ENCODE measurements around the gene SEL1L2.

SEL1L2 gene

GRCh38 chr20:13863244-13863643 lies 127.2 kb downstream of the SEL1L2 start:
- DNase-seq = no peak

GRCh38 chr20:13862245-13862644 lies 128.2 kb downstream of the SEL1L2 start:
- DNase-seq = no peak

- DNase-seq = no peak
Observed at GRCh38 chr20:13858871-13859270, 131.5 kb downstream of the SEL1L2 start.

DNA sequence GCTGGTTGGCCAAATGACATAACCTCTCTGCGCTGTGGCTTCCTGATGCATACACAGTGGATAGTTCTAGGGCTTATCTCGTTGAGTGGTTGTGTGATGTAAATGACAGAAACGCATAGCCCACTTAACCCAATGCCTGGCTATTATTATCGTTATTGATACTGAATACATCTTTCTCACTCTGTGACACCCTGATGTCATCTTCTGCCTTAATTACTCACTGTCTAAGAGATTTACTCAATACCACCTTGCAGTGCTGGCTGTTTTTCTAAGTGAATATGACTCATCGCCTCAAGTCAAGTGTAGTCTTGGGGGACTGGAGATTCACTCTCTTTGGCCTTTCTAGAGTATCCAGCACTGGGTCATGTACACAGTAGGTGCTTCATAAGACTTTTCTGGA lies 132.0 kb downstream of the SEL1L2 start:
- DNase-seq = no peak

- DNase-seq = no peak
Observed at GRCh38 chr20:13857961-13858360, 132.5 kb downstream of the SEL1L2 start.

DNA sequence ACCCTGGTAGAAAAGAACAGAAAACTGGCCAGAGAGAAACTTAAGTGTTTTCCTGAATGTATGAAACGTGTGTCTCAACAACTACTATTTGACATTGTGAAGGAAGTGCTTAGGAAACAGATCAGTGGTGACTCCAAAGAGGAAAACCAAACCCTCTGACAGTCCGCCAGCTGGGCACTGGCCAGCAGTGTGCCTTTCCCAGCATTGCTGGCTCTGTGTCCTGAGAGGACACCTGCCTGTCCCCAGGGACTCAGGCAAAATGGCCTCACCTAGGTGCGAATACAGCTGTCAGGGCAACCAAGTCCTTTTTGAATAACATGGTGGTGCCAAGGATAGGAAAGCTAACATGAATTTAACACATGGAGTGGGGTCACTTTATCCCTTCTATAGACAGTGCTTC lies 133.1 kb downstream of the SEL1L2 start:
- no peak for DNase-seq

GRCh38 chr20:13856354-13856753 lies 134.1 kb downstream of the SEL1L2 start:
- no peak for DNase-seq

DNA sequence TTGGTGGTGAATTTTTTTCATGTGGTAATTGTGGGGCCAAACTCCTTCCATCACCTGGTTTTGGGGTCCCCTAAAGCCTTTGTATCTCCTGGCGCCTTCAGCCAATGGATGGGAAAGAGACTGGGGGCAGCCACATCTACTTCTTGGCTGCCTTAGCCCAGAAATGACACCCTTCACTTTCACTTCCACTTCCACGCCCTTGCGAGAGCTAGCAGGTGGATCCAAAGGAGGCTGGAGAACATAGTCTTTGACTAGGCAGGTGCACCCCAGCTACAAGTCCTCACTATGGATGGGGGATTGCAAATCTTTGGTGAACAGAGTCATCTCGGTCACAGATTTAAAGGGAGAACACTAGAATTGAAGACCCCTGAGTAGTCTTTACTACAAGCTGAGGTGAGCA lies 134.8 kb downstream of the SEL1L2 start:
- no peak for DNase-seq

- no peak for DNase-seq
Observed at GRCh38 chr20:13852306-13852705, 138.1 kb downstream of the SEL1L2 start.

- no peak for DNase-seq
Observed at GRCh38 chr20:13851279-13851678, 139.1 kb downstream of the SEL1L2 start.

- DNase-seq = no peak
Observed at GRCh38 chr20:13844296-13844695, 146.1 kb downstream of the SEL1L2 start.

- no peak for DNase-seq
Observed at GRCh38 chr20:13841206-13841605, 149.2 kb downstream of the SEL1L2 start.

GRCh38 chr20:13840093-13840465 lies 150.3 kb downstream of the SEL1L2 start:
- no peak for DNase-seq

DNA sequence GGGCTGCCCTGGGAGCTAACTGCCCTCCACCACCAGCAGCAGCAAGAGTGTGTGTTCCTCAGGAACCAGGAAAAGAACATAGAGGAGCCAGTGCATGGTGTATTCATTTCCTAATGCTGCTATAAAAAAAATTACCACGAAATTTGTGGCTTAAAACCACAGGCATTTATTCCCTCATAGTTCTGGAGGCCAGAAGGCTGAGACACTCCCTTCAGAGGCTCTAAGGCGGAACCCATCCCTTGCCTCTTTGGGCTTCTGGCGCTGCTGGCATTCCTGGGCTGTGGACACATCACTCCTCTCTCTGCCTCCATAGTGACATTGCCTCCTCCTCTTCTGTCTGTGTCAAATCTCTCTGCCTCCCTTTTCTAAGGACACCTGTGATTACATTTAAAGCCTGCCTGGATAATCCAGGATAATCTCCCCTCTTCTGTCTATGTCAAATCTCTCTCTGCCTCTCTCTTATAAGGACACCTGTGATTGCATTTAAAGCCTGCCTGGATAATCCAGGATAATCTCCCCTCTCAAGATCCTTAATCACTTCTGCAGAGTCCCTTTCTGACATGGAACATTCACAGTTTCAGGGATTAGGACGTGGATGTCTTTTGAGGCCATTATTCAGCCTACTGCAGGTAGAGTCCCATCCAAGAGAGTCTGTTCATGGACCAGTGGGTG lies 150.9 kb downstream of the SEL1L2 start:
- DNase-seq = no peak

DNA sequence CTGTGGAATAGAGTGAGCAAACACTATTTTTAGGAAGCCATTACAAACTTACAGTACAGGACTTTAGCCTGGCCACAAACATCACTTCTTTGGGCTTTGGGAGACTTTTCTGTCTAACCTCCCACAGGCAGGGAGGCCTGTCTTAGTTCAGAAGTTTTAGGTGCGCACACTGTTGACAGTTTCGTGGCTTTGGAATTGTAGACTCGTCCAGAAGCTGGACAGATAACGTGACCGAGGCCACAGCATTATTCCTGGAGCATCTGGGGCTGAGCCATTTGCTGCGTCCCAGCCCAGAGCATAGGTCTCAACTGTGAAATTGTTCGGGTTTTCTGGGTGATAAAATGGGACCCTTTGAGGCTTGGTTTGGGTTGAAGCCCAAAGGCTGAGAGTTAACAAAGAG lies 151.8 kb downstream of the SEL1L2 start:
- no peak for DNase-seq

GRCh38 chr20:13831476-13831875 lies 158.9 kb downstream of the SEL1L2 start:
- DNase-seq = no peak

DNA sequence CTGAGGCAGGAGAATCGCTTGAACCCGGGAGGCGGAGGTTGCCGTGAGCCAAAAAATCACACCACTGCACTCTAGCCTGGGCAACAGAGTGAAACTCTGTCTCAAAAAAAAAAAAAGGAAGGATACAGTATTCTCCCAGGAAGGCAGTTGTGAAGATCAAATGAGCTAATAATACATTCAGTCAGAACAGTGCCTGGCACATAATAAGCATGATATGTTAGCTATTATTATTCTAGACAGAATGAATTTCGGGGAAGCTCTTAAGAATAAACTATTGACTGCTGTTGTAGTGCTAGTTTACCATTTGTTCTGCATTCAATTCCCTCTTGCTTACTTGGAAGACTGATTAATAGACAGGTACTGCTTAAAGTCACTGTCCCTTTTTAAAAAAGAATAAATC lies 164.9 kb downstream of the SEL1L2 start:
- no peak for DNase-seq

DNA sequence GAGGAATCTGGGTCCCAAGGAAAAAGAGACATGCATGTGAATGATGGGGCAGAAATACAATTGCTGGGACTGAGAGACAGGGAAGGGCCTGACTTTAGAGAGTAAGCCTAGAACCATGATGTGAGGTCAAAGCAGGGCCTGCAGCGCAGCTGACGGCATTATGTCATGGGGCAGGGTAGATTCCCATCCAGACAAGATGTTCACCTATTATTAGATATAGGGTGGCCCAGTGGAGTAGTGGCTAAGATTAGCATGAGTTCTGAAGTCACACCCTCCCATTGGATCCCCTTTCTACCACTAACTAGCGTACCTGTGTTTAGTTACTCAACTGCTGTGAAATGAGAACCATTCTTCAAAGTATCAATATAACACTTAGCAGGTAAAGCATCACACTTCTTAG lies 166.0 kb downstream of the SEL1L2 start:
- DNase-seq = no peak

DNA sequence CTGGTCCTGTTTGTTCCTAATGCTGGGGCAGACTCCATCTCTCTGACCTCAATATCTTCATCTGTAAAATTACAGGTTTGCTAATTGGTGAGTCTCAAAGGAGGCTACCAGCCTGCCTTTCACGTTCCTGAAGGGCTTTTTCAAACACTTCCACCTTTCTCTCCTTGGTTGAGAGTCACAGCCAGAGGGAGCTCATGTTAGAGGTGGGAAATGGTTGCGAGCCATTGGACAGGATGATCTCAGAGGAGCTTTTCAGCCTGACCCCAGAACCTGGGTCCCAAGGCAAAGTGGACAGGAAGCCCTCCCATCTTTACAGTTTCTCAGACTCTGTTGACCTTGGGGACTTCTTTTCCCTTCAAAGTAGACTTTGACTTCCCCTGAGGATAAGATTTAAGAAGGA lies 168.0 kb downstream of the SEL1L2 start:
- DNase-seq = no peak

DNA sequence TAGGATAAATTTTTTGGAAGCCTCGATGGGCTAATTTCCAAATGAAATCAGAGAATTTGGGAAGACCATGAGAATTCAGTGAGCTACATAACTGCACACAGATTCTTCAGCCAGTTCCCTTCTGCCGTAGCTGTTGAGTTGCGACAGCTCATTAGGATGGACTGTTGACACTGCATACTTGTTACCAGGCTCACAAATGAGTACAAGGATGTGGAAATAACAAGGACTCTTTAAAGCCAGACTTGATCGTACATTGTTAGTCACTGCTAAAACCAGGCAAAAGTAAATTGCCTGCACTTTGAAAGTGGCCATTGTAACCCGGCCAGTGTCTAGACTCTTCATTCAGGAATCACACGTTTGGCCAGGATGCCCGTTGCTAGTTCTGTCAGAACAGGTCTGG lies 168.5 kb downstream of the SEL1L2 start:
- DNase-seq = no peak

GRCh38 chr20:13819885-13820645 lies 170.3 kb downstream of the SEL1L2 start:
- DNase-seq = no peak

DNA sequence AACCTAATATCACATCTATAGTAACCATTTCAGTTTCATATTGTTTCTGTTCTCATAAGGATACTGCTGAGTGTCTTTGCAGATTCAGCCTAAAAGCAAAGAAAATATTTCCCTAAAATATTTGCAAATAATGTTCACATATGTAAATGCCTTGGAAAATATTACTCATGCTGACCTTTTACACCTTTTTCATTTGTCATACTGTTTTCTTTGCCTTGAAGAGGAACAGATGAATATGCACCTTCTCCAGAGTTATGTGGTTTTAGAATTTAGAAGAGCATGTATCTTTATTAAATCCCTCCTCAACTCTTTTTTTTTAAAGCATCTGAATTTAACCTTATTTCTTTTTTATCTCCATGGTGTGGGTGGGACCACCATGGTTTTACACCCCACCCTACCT lies 173.1 kb downstream of the SEL1L2 start:
- no peak for DNase-seq

- DNase-seq = no peak
Observed at GRCh38 chr20:13816757-13817156, 173.7 kb downstream of the SEL1L2 start.

DNA sequence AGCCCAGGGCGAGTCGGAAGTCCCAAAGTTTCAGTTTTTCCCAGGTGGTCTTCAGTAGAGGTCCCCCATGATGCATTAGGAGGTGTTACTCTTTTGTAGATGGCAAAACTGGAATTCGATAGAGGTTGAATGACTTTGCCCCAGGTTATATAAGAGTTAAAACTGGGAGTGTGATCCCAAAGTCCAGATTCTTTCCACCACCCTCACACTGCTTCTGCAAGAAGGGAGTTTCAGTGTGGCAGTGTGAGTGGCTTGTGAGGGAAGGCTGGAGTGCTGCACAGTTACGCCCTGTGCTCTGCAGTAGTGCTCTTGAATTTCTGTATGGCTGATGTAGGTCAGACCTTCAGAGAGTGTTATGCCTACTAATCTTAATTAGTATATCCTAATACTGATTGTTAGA lies 175.7 kb downstream of the SEL1L2 start:
- no peak for DNase-seq

DNA sequence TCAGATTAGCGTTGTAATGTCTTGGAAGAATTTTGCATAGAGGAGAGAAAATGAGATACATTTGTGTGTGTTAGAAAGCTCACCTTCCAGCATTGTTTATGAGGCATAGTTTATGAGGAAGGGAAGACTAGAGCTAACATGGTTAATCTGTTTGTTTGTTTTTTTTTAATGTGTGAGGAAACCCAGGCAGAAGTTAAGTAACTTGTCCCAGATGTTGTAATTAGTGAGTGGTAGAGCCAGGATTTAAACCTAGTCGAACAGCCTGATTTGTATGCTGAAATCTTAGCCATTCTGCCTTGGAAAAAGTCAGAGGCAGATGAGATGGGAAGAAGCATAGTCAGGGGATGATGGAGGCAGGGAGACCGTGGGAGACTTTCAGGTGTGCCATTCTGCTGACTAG lies 176.5 kb downstream of the SEL1L2 start:
- DNase-seq = no peak

All from islet precursor cell (in vitro differentiated cells).